NCI-H460 (cell line): ENCODE data around the gene FOXS1. TPM values are rescaled to one million over a fixed set of nuclear protein-coding genes. Genes with fewer than 3 reads are reported as not detected.

Source experiments
- DNase-seq: peaks from one replicate; pipeline ENCODE4 v3.0.0-alpha.2; 2016; ENCODE audit warnings: low read depth; ENCODE audit errors: extremely low read depth
- total RNA-seq: library from RNA; depleted of rRNA; stranded (reverse); fragments of >200 nt; shearing (Covaris generic); gene quantifications from 2 replicates; pipeline ENCODE4 v1.2.3, GENCODE V29; 2014

Gene FOXS1
- total RNA-seq, 1 experiment from 2014 or later: not detected

GRCh38 chr20:31861385-31862156, 16.2 kb upstream of the FOXS1 start:
- DNase-seq: peak; percentile 35

DNA sequence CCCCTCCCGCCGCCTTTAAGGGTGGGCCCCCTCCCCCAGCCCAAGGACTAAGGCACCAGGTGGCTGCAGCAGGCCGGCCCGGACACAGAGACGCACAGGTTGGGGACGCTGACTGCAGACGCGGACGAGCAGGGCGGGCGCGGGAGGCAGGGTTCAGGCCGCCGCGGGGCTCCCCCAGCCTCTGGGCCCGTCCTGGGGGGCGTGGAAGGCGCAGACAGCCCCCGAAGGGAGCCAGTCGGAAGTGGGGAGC, 15.7 kb upstream of the FOXS1 start:
- no peak for DNase-seq

GRCh38 chr20:31860390-31861134, 15.2 kb upstream of the FOXS1 start:
- DNase-seq: no peak

DNA sequence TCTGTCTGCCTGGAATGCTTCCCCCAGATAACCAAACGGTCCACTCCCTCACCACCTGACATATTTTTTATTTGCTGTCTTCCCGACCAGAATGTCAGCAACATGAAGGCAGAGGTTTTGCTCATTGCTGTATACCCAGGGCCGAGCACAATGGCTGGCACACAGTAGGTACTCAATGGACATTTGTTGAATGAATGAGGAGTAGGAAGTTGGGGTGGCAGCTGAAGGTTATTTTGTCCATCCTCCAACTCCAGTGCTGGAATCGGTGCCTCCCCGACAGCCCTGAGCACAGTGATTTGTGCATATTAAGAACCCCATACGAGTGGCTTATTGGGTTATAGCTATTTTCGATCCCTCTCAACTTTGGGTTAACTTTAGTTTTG, 14.6 kb upstream of the FOXS1 start:
- no peak for DNase-seq

- no peak for DNase-seq
Measured at GRCh38 chr20:31859266-31859997, 14.0 kb upstream of the FOXS1 start.

DNA sequence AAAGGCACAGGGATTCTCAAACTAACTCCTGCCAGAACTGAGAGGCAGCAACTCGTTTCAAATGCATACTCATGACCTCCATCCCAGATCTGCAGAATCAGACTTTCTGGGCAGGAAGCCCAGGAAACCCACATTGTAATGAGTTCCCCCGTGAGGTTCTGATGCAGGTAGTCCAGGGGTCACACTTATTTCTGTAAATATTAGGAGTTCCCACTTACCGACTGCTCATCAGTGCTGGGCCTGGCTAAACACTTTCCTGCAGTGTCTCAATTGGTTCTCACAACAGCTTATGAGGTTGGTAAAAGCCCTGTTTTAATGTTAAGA, 13.3 kb upstream of the FOXS1 start:
- DNase-seq: no peak

DNA sequence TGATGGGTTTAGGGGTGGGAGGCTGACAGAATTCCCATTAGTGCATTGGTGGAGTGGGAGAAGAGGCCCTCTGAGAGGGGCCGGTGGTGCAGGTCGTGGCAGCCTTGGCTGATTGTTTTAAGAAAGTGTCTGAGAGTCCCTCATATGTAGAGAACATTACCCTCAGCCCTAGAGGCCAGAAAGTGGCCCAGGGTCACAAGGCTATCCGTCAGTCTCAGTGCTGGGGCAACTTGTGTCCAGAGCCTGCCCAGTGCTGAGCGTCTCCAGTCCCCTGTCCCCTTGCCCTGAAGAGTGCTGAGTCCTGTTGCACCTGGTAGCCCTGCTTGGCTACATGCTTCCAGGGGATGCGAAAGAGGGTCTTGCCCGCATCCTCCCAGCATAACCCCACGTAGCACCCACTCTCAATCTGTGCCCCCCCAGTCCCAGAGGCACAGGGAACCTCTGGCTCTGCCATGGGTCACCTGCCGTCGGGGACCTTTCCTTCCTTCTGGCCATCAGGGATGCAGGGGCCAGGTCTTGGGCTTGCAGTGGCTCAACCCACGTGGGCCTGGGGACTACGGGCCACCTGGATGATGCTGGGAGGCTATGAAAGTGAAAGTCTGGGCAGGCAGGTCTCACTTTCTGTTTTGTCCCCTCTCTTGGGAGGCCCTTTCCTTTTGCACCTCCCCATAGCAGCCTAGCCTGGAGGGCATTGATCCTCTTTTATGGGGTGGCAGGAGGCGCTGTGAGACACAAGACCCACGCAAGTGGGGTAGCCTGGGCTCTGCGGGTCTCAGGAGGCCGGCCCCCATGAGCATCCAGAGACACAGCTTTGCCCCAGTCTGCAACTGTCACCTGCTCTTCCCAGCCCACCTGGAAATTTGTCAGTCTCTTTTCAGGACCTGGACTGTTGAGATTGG, 12.7 kb upstream of the FOXS1 start:
- DNase-seq: no peak

DNA sequence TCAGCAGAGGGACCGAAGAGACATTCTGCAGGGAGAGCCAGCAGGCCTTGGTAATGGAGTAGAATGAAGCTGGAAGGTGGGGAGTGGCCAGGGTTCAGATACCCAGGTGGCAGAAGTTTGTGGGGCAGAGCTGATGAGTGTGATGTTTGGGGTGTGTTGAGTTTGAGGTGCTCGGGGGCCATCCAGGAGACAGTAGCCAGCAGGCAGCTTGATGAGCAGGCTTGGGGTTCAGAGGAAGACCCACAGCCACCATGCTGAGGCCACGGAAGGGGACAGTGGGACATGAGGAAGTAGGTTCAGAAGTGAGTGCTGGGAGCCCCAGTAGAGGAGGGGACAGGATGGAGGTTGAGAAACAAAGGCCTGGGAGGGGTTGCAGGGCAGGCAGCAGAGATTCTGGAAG, 11.1 kb upstream of the FOXS1 start:
- DNase-seq: no peak

DNA sequence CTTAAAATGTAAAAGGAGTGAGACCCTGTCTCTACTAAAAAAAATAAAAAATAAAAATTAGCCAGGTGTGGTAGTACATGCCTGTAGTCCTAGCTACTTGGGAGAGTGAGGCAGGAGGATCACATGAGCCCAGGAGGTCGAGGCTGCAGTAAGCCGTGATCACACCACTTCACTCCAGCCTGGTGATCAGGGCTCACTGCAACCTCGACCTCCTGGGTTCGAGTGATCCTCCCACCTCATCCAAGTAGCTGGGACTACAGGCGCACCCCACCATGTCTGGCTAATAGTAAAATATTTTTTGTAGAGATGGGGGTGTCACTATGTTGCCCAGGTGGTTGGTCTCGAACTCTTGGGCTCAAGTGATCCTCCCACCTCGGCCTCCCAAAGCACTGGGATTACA, 8.1 kb upstream of the FOXS1 start:
- DNase-seq: no peak

DNA sequence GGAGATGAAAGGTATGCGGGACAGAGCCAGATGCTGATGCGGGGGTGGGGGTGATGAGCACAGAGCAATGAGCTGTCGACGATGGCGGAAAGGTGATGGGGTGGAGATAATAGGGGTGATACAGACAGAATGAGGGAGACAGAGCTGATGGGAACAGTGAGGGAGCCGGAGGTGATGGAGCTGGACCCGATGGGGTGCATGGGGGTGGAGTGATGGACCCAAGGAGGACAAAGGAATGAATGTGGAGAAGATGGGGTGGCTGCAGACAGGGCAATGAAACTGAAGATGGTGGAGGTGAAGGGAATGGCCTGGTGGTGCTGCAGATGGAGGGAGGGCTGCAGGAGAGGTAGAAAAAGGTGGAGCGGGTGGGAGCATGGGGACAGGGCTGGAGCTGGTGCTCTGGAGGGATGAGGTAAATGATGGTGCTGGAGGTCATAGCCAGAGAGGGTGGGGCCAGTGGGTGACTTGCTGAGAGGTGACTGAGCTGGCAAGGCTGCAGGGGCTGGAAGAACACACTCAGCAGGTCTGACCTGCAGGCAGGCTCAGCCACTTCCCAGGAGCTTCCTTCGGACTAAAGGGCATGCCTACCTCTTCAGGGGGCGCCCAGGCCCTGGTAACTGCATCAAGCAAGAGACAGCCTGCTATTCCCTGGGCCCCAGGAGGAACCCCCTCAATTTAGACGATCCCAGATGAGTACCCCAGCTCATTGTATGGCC, 6.0 kb upstream of the FOXS1 start:
- no peak for DNase-seq

DNA sequence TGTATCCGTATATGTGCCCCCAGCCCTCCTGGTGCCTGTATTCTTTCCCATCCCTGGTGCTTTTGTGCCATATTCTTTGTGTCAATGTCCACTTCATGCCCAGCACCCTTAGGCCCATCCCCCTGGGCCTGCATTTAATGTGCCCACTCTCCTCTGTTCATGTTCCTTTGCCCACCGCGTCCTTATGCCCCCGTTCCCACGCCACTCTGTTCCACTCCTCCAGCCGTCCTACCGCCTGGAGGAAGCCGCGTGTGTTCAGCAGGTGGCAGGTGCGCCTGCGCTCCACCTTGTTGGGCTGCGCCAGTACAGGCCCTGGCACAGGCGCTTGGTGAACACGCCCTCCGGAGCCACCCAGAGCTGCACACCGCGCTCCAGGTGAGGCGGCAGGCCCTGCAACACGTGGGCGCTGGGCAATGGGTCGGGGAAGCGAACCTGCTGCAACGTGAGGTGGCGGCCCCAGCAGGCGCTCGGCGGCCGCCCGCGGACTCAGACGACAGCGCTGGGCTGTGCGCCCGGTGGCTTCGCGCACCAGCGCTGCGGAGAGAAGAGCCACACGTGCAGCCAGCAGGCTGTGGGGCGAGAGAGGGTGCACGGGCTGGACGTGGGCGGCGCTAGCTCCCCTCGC, 4.0 kb upstream of the FOXS1 start:
- DNase-seq: no peak

GRCh38 chr20:31848088-31848999, 2.9 kb upstream of the FOXS1 start:
- DNase-seq: no peak

DNA sequence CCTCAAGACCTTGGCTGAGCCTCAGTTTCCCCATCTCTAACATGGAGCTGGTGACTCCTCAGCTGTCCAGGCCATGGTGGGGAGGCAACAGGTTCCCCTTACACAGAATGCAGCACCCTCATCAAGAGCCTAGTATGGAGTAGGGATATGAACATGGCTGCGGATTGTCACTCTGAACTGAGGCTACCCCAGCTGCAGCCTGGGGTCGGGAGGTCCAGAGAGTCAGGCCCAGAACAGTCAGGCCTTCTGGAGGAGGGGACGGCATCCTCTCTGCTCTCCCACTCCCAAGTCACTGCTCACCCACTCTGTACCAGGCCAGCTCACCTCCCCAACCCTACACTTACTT, 1.4 kb upstream of the FOXS1 start:
- no peak for DNase-seq

DNA sequence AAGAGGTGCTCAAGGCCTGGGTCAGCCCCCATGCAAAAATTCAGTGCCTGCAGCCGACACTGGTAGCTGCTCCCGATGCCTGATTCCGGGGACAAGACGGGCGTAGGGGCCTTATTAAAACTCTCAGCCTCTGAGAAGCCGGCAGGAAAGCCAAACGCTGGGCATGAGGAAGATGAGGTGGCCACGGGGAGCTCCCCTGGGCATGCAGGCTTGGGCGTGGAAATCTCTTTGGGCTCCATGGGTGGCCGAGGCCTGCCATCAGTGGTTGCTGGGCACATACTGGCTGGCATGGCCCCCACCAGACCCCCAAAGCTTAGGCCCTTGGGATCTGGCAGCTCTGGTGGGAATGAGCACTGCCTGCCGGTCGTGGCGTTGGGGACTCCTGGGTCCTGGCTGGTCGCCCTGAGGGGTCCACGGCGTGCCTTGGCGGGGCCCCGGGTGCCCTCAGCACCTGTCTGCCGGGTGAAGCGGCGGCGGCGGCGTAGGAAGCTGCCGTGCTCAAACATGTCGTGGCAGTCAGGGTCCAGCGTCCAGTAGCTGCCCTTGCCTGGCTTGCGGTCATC, 586 bp downstream of the FOXS1 start:
- no peak for DNase-seq

- no peak for DNase-seq
Measured at GRCh38 chr20:31843881-31844280, 1.5 kb downstream of the FOXS1 start.

DNA sequence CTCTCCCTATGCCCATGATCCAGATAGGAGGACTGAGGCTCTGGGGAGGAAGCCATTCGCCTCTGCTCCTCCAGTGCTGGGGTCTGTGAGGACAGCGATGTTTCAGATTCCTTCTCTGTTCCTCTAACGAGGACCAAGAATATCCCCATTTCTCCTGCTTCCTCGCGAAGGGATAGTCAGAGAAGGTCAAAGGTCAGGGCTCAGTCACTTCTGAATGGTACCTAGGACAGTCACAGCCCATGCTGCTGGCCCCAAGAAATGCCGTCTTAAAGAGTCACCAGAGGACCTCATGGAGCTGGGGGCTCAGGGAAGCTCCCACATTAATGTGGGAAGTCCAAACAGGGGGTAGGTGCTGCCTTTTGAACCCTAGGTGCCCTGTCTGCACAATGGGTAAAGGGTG, 2.1 kb downstream of the FOXS1 start:
- no peak for DNase-seq

GRCh38 chr20:31842471-31843157, 2.8 kb downstream of the FOXS1 start:
- DNase-seq: no peak

GRCh38 chr20:31841928-31842327, 3.5 kb downstream of the FOXS1 start:
- DNase-seq: no peak
